Measurements from ENCODE around the gene SULF2.

The SULF2 gene

DNA sequence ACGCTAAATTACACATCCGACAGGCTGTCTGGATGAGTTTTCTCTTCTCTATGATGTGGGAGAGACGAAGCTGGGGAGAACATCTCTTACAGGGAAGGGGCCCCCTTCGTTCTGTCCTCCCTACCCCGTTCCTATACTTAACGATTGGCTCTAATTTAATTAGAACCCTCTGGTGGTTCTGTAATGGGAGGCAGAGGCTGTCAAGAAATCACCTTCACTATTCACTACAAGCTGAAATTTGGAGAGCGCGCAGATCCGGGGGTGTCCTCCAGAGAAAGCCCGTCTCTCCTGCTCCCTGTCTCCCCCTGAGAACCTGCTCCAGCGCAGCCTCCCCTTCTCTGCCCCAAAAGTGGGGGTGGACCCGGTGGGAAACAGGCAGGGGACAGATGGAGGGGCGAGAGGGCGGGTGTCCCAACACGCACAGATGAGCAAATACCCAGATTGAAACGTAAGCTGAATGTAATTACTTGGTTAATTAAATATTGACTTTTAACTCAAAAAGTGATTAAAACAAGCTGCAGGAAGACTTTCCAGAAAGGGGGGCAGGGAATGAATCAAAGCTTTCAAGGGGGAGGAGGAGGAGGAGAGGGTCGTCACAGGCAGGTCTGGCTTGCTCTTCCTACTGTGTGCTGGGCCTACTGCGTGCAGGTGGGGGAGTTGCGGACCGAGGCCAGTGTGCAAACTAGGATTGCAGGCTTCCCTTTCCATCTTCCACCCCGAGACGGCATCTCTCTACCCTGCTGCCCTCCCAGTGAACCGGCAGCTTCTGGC, 1.3 kb downstream of the SULF2 start:
- no peak for DNase-seq

- no peak for DNase-seq
Observed at GRCh38 chr20:47782920-47783552, 2.2 kb downstream of the SULF2 start.

- DNase-seq: no peak
Observed at GRCh38 chr20:47782076-47782475, 3.2 kb downstream of the SULF2 start.

DNA sequence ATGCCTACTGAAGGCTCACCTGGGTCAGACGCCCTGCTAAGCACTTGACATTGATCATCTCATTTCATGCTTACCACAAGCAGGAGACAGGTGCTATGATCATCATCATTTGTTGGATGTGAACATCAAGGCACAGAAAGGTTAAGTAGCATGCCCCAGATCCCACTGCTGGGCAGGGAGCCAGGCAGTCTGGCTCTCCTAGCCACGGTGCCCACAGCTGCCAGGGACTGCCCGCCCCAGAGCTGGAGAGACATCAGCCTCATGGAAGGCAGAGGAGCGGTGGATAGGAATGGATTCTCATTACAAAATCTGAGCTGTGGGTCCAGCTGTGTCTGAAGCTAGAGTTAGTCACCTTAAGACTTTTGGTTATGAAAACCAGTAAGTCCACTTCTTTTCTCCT, 3.6 kb downstream of the SULF2 start:
- no peak for DNase-seq

DNA sequence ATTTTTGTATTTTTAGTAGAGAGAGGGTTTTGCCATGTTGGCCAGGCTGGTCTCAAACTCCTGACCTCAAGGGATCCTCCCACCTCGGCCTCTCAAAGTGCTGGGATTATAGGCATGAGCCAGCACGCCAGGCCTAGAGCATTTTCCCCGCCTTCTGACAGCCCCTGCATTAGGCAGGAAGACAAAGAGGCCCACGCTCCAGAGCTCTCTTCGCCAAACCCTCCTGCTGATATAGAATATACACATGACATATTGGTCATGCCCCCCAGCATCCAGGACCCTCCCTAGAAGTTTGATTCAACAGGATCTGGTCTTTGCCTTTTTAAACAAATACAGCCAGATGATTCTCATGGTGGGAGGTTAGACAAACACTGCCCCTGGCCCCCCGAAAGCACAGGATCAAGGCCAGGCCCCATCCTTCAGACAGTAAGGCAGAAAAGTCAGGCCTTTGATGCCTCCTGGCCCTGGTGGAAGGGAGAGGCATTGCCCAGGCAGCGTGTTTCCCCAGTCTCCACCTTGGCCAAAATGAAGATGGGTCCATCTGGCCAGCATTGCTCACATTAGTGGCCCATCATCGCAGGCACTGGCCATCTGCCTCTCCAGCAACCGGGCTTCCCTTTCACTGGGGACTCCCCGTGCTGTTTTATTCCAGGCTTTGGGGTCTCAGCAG, 4.4 kb downstream of the SULF2 start:
- DNase-seq: no peak

DNA sequence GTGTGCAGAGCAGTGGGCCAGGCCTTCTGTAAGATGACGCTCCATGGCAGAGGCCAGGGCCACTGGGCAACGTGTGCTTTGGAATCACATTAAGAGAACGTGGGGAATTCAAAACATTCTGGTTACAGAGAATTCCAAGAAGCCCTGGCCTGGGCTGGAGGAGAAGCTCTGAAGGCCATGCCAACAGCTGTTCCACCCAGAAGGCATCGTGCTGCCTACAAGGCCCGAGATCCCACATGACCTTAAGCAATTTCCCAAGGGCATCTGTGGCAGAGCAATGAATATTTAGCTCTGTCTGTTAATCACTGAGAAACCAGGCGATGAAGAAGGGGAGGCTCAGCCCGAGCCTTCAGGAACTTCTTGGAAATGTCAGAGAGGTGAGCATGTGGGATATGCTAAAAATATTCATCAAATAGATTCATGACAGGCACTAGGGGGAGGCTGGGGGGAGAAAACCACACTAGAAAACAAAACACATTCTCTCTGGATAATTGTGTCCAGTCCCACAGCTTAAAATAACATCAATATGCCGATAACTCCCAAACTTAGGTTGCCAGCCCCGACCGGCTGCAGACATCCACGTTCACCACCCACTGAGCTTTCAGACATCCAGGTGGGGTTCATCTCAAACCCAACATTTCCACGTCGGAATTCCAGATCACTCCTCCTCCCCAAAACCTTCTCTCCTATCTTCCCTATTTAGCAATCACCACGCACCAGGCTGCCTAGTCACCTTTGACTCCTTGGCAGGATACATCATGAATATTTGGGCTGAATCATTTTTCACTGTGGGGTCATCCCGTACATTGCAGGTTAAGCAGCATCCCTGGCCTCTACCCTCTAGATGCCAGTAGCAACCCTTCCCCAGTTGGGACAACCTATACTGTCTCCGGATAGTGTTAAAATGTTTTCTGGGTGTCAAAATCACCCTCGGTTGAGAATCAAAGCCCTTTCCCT, 6.6 kb downstream of the SULF2 start:
- no peak for DNase-seq

GRCh38 chr20:47777220-47777619, 8.1 kb downstream of the SULF2 start:
- DNase-seq: no peak

DNA sequence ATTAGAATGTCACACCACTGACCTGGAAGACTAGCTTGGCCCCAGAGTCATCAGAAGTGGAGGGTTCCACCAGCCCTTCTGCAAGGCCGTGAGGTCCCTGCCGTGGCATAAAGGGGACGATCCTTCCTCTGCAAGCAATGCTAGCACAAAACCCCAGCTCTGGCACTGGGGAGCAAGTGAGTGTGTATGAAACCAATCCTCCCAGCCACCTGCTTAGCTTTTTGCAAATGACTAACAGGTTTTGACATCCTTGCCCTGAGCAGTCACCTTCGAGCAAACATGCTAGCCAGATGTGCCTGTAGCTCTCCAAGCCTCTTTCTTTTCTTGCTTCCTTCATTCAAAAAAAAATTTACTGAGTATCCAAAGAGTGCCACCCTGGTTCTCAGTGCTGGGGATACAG, 8.6 kb downstream of the SULF2 start:
- no peak for DNase-seq

- DNase-seq: no peak
Observed at GRCh38 chr20:47775841-47776240, 9.4 kb downstream of the SULF2 start.

- no peak for DNase-seq
Observed at GRCh38 chr20:47775039-47775438, 10.2 kb downstream of the SULF2 start.

GRCh38 chr20:47774131-47774777, 11.0 kb downstream of the SULF2 start:
- no peak for DNase-seq

GRCh38 chr20:47773371-47773786, 11.9 kb downstream of the SULF2 start:
- no peak for DNase-seq

- no peak for DNase-seq
Observed at GRCh38 chr20:47770935-47771334, 14.3 kb downstream of the SULF2 start.

- DNase-seq: no peak
Observed at GRCh38 chr20:47768016-47768824, 17.1 kb downstream of the SULF2 start.

DNA sequence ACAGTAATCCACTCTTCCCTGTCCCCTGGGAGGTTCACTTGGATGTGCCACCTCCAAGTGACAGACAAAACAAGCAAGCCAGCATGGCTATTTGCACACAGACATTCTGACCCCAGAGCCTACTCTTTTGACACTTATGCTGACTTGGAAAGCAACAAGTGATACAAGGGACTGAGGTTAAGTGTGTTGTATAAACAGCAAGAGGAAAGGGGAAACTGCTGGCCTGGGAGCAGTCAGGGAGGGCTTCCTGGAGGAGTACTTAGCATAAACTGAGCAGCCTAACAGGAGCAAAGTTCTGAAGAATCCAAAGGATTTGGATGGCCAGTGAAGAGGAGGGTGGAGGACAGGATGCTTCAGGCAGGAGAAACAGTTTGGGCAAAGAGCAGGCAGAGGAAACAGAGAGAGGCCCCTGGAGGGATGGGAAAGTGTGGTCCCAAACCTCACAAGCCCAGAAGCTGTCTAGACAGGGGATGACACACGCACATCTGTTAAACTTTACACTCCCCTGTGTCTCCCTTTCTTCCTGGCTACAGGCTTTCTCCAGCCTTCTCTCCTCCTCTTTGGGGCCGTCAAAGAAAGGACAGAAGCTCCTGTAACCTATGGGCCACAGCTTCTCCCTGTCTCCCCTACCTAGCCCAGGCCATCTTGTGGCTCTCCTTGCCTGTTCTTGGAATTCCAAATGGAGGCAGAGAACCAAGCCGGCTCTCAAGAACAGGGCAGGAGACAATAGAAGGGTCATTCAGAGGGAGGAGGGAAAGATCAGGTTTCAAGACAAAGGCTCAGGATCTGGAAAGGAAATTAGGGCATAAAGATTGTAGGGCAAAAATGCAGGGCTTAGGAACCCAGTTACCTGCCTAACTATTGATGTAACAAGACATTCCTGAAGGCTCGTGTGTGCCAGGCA, 19.3 kb downstream of the SULF2 start:
- no peak for DNase-seq

DNA sequence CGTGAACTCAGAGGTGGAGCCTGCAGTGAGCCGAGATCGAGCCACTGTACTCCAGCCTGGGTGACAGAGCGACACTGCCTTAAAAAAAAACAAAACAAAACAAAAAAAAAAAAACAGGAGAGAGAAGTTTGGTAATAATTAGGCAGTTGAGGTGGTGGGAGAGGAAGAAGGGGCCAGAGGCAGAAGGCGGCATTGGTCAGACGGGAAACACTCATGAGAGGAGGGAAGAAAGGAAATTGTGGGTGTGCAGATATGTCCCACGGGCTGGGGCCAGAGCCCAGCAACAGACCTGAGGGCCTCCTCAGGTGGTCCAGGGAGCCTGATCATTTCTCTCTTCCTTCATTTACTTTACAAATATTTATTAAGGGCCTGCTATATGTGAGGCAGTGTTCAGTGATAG, 20.0 kb downstream of the SULF2 start:
- no peak for DNase-seq

GRCh38 chr20:47764154-47764733, 21.0 kb downstream of the SULF2 start:
- DNase-seq: no peak

GRCh38 chr20:47762699-47763268, 22.5 kb downstream of the SULF2 start:
- no peak for DNase-seq

DNA sequence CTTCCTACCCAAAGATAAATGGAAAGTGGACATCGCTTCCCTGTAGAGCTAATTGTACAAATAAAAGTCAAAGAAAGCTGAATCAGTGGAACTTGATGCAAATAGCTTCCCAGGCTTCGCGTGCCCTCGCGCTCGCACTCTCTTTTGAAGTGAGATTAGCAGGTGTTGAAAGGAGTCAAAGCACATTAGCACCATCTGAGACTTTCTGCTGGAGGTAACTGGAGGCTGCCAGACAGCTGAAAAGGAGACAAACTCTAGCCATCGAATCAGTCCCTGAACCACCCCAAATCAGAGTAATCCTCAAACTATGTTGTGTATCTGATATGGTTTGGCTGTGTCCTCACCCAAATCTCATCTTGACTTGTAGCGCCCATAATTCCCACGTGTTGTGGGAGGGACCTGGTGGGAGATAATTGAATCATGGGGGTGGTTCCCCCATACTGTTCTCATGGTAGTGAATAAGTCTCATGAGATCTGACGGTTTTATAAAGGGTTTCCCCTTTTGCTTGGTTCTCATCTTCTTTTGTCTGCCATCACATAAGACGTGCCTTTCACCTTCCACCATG, 23.7 kb downstream of the SULF2 start:
- DNase-seq: no peak
